PFSK-1 (cell line): ENCODE results near the gene ARHGEF39.

Experiments used
- POLR2AphosphoS5 ChIP-seq: IDR thresholded peaks from 2 replicates; pipeline ENCODE4 v1.6.1; 2012; ENCODE audit warnings: low read depth, mild to moderate bottlenecking, control low read depth, low read length, moderate library complexity
- REST ChIP-seq, 2 experiments: IDR thresholded peaks; 2 replicates each; pipeline versions ENCODE4 v1.6.1 to v1.8.0; 2011 to 2012; ENCODE audit warnings: low read depth in 2 of 2, low read length in 2 of 2, control low read depth in 1 of 2, inconsistent platforms in 1 of 2, mild to moderate bottlenecking in 1 of 2, moderate library complexity in 1 of 2; ENCODE audit not compliant: insufficient read depth in 1 of 2
- SIN3A ChIP-seq: IDR thresholded peaks from 2 replicates; pipeline ENCODE4 v1.6.1; 2012; ENCODE audit warnings: mild to moderate bottlenecking, low read length, moderate library complexity, borderline replicate concordance; ENCODE audit not compliant: insufficient read depth

GRCh38 chr9:35635730-35636129, 29.3 kb downstream of the ARHGEF39 start:
- TF ChIP-seq SIN3A (no peak), POLR2AphosphoS5 (no peak), REST (IDR thresholded peaks at IDR 0.05; ENCODE audit: insufficient read depth in 1 of 2, low read depth in 2 of 2, low read length in 2 of 2) (no peak)
